Gastrocnemius medialis (tissue), 4 donors: Measurements from ENCODE around the gene CD82.

ENCODE experiments used
- POLR2A ChIP-seq, 2 donors: fragments of 450-650 bp; IDR thresholded peaks; one replicate each; pipeline ENCODE4 v1.6.1; 2017; ENCODE audit warnings: antibody characterized with exemption in 2 of 2, mild to moderate bottlenecking in 2 of 2, moderate library complexity in 2 of 2
- TF ChIP-seq, protein P1 (sequence below), 5 experiments: fragments of 450-650 bp in 3 of 5; fragments of 200-600 bp in 2 of 5; sonication (generic) in 2 of 5; IDR thresholded peaks in 4 of 5; conservative IDR thresholded peaks in 1 of 5; 1 replicate in 4 of 5; 2 replicates in 1 of 5; pipeline ENCODE4 v1.5.1; 2016 to 2019; ENCODE audit warnings: antibody characterized with exemption in 5 of 5, mild to moderate bottlenecking in 3 of 5, moderate library complexity in 3 of 5

DNA sequence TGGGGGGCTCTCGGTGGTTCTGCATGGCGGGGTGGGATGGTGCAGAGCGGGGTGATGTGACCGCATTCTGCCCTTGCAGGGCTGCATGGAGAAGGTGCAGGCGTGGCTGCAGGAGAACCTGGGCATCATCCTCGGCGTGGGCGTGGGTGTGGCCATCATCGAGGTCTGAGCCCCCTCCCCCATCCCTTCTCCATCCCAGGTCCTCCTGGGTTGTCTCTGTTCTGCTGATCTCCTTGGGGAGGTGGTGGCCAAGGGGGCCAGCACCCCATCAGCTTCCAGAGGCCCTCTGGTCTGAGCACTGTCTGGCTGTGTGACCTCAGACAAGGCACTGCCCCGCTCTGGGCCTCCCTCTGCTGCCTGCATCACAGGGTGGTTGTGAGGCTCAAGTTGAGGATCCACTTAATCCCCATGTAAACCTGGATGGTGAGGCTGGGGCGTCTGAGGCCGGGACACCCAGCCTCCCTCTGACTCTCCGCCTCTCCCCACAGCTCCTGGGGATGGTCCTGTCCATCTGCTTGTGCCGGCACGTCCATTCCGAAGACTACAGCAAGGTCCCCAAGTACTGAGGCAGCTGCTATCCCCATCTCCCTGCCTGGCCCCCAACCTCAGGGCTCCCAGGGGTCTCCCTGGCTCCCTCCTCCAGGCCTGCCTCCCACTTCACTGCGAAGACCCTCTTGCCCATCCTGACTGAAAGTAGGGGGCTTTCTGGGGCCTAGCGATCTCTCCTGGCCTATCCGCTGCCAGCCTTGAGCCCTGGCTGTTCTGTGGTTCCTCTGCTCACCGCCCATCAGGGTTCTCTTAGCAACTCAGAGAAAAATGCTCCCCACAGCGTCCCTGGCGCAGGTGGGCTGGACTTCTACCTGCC is 53.3 kb downstream of the CD82 start:
- no peak for TF ChIP-seq POLR2A (IDR thresholded peaks at IDR 0.05)
- TF ChIP-seq, protein P1, sequence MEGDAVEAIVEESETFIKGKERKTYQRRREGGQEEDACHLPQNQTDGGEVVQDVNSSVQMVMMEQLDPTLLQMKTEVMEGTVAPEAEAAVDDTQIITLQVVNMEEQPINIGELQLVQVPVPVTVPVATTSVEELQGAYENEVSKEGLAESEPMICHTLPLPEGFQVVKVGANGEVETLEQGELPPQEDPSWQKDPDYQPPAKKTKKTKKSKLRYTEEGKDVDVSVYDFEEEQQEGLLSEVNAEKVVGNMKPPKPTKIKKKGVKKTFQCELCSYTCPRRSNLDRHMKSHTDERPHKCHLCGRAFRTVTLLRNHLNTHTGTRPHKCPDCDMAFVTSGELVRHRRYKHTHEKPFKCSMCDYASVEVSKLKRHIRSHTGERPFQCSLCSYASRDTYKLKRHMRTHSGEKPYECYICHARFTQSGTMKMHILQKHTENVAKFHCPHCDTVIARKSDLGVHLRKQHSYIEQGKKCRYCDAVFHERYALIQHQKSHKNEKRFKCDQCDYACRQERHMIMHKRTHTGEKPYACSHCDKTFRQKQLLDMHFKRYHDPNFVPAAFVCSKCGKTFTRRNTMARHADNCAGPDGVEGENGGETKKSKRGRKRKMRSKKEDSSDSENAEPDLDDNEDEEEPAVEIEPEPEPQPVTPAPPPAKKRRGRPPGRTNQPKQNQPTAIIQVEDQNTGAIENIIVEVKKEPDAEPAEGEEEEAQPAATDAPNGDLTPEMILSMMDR (IDR thresholded peaks at IDR 0.05 in 4 of 5, conservative IDR thresholded peaks at IDR 0.05 in 1 of 5) = no peak
